Measurements from ENCODE around the gene KCNMA1. TPM values are rescaled to one million over a fixed set of nuclear protein-coding genes. Genes with fewer than 3 reads are reported as not detected.

KCNMA1 gene
- total RNA-seq, 4 donors from 2014 or later: 10.1 to 32.6 (median 20.1) TPM

DNA sequence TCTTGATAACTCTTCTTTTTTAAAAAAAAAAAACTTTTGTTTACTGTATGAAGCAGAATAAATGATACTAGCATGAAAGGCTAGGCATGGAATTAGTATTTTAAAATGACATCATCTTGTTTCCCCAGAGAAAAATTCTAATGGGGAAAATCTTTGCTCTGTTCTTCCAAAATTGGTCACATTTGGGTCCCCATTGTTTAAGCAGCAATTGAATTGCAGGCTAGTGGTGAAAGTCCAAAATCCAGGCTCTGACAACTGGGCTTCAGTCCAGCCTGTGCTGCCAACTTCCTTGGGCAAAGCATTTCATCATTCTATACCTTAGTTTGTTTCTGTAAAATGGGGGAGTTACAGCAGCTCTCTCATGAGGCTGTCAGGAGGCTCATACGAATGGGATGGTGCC lies 726.4 kb downstream of the KCNMA1 start:
- no peak for DNase-seq (ENCODE audit: low spot score)
- no peak for TF ChIP-seq CTCF (IDR thresholded peaks at IDR 0.05)
- ATAC-seq (ENCODE audit: low FRiP score): no peak

- no peak for TF ChIP-seq CTCF (IDR thresholded peaks at IDR 0.05)
- DNase-seq (ENCODE audit: low spot score) (no peak), ATAC-seq (ENCODE audit: low FRiP score) (no peak)
Observed at GRCh38 chr10:76910184-76910962, 727.2 kb downstream of the KCNMA1 start.

DNA sequence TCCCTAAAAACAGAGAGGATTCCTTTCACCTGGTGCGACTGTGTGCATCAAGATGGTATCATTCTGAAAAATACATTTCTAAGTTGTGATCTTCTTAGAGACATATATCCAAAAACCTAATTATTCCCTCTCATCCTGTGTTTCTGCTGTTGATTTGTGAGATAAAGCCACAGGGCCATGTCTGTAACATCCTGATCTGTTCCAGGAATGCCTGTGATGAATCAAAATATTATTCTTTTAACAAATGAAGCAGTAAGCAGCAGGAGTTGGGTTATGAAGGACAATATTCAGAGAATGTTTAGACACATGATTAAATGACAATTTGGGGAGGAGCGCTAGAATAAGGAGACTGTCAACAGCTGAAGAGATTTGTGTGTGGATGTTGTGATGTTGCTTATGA lies 731.4 kb downstream of the KCNMA1 start:
- TF ChIP-seq CTCF (IDR thresholded peaks at IDR 0.05): no peak
- ATAC-seq (ENCODE audit: low FRiP score): no peak
- no peak for DNase-seq (ENCODE audit: low spot score)

GRCh38 chr10:76905251-76905650 lies 732.4 kb downstream of the KCNMA1 start:
- DNase-seq (ENCODE audit: low spot score) (no peak), ATAC-seq (ENCODE audit: low FRiP score) (no peak)
- TF ChIP-seq CTCF (IDR thresholded peaks at IDR 0.05): no peak

- TF ChIP-seq CTCF (IDR thresholded peaks at IDR 0.05): no peak
- ATAC-seq (ENCODE audit: low FRiP score) (no peak), DNase-seq (ENCODE audit: low spot score) (no peak)
Observed at GRCh38 chr10:76903387-76903945, 734.1 kb downstream of the KCNMA1 start.

DNA sequence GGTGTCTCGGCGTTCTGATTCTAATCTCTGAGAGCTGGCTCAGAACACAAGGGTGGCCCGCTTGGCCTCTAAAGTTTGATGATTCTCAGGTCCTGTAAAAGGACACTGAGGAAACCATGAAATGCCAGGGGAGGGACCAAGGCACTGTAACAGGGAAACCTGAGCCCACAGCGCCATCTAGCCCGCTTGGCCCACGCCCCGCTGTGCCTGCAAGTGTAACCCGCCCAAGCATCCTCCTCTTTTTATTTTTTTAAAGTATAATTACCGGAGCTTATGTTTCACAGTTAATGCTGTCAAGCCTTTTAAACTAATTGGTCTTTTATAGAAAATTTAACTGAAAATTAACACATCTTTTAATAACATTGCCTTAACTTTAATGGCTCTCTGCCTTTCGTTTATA lies 734.7 kb downstream of the KCNMA1 start:
- ATAC-seq (ENCODE audit: low FRiP score): no peak

More for the DNA sequence above, 734.7 kb downstream of the KCNMA1 start:
- TF ChIP-seq CTCF (IDR thresholded peaks at IDR 0.05): no peak
- no peak for DNase-seq (ENCODE audit: low spot score)
